Mammary epithelial cell (primary cell): ENCODE measurements around the gene DDIAS.

ENCODE experiments used
- CTCF ChIP-seq, 2 donors: IDR thresholded peaks in 1 of 2; conservative IDR thresholded peaks in 1 of 2; 2 replicates each; pipeline ENCODE4 v1.5.1; 2011 to 2012; ENCODE audit warnings: inconsistent platforms in 2 of 2, low read length in 2 of 2, mild to moderate bottlenecking in 2 of 2, control low read depth in 1 of 2, low read depth in 1 of 2; ENCODE audit not compliant: insufficient read depth in 1 of 2; ENCODE audit errors: extremely low read depth in 1 of 2
- EZH2 ChIP-seq: IDR thresholded peaks from 2 replicates; pipeline ENCODE4 v1.6.1; 2012; ENCODE audit warnings: low read length, inconsistent platforms, borderline replicate concordance

GRCh38 chr11:82899186-82899820 is 2.2 kb upstream of the DDIAS start:
- TF ChIP-seq EZH2 (no peak), CTCF (conservative IDR thresholded peaks at IDR 0.05 in 1 of 2, IDR thresholded peaks at IDR 0.05 in 1 of 2; ENCODE audit: extremely low read depth in 1 of 2, insufficient read depth in 1 of 2, low read depth in 1 of 2, low read length in 2 of 2) (no peak)
